HG02759 (cell line): ENCODE results near the gene NEDD4L.

Experiments used
- ATAC-seq: cut with Tn5 transposase; IDR thresholded peaks from one replicate; pipeline ENCODE4 v1.9.1; 2021; ENCODE audit warnings: mild to moderate bottlenecking, moderate library complexity; ENCODE audit not compliant: unreplicated experiment

The NEDD4L gene

DNA sequence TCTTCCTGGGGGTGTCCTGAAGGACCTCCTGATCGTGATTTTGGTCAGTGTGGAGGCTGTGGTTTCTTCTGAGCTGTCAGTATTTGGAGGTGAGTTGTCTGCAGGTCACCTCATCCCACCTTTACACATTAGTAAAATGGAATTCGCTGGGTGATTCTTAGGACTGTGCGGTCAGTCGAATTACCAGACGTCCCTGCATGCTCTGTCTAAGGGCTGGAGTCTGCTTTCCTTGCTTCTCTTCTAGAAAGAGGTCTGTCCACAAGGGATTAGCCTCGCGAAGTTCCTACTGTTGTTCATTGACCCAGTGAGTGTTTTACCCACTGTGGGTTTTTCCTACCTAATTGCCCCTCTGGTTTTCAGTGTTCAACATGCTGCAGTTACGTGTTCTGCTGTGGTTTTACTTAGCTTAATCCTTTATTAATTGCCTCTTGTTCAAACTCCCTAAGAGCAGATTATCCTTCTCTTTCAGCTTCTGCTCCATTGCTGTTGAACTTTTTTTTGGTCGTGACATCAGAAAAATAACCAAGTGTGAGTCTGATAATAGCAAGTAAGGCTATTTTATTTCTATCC, 183.4 kb downstream of the NEDD4L start:
- no peak for ATAC-seq

DNA sequence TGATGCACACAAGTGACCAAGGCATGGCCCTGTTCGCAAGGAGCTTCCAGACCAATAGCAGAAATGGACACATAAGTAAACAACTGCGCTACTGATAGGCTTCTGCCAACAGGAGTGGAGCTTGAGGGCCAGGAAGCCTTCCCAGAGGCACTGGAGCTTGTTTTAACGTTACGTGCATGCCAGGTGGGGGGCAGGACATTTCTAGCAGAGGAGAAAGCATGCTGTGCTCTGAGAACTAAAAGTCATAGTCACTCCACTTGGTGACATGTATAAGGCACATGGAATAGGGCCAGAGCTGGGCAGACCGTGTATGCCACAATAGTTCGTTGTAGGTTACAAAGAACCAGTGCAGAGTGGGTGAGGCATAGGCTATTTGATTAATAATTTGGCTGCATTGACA, 184.2 kb downstream of the NEDD4L start:
- ATAC-seq = no peak

DNA sequence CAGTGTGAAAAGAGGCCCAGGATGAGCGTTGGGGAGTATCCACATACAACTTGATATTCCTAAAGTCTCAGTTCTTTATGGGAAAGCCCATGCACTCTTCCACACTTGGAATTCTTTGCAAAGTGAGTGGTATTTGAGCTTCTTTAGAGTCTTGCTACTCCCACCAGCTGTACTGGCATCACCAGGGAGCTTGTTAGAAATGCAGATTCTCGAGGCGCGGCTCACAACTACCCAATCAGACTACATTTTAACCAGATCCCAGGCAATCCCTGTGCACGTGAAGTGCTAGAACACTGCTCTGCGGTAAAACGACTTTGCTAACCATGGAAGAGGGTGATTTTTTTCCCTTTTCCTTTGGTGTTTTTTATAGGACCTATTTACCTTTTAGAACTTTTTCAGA, 184.7 kb downstream of the NEDD4L start:
- ATAC-seq = no peak

DNA sequence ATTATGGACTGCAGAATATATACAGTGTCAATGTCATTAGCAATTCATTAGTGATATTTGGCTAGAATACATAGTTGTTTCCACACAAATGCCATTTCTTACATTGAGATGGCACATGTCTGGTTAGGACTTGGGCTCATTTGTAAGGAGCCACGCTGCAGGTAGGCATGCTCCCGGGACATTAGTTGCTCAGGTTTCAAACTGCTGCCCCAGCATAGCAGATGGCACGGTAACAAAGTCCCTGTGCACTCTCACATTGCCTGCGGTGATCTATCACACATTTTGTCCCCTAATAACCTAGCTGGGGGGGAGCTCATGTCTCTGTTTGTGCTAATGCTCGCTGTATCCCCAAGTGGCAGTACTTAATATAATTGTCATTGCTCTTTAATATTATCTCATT, 185.1 kb downstream of the NEDD4L start:
- no peak for ATAC-seq

DNA sequence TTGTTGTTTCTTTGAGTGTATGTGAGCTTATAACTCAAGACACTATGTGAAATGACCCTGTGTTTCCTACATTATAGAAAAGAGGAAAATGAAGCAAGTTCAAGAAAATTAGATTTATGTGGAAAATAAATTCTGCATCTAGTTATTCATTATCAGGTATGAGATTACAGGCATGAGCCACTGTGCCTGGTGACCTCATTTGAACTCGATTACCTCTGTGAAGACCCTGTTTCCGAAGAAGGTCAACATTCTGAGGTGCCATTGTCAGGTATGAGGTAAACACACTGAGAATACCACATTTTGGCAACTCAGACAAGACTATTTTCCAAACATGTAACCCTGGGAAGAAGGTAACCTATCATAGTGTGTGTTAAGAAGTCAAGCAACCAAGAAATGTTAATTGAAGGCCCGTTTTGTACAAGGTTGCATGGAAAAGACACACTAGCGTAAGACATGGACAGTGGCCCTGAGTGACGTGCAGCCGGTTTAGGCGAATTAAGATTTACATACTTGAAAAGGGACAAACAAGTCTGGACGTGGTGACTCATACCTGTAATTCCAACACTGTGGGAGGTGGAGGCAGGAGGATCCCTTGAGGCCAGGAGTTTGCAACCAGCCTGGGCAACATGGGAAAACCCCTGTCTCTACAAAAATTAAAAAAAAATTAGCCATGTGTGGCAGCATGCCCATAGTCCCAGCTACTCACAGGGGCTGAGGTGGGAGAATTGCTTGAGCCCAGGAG, 186.6 kb downstream of the NEDD4L start:
- peak; percentile 47 for ATAC-seq

DNA sequence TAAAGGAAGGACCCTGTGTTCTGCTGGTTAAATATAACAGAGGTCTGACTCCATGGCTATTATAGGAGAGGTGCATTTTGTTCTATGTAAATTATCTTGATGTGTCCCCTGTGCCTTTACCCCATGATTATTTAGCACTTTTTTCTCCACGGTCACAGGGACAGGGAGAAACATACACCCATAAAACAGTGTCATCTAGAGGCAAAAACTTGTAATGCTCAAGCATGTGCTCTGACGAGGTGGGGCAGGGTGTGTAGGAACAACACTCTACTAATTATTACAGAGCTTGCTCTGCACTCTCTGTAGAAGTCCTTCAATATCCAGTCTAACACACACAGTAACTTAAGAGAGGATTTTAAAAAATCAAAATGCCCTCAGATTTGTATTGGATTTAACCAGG, 187.9 kb downstream of the NEDD4L start:
- no peak for ATAC-seq

DNA sequence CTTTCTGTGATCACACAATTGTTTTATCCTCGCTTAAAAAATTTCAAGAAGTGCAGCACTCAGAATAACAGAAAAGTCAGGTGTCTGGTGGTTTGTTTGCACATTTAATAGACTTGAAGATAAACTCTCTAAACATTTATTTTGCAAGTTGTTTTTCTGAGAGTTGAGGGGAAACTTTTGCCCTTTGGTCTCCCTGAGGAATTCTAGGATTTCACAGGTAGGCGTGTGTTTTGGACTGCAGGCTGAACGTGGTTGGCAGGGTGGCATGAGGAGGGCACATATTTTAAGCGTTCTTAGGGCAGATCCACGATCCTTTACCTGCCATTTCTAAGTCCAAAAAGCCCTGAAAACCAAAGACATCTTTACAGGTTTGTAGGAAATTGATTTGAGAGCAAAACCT, 188.6 kb downstream of the NEDD4L start:
- ATAC-seq = no peak

DNA sequence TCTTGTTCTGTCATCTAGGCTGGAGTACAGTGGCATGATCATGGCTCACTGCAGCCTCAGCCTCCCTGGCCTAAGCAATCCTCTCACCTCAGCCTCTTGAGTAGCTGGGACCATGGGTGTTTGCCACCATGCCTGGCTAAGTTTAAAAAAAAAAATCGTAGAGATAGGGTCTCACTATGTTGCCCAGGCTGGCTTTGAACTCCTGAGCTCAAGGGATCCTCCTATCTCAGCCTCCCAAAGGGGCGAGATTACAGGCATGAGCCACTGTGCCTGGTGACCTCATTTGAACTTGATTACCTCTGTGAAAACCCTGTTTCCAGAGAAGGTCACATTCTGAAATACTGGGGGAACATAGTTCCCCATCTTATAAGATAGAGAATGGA, 190.3 kb downstream of the NEDD4L start:
- no peak for ATAC-seq

DNA sequence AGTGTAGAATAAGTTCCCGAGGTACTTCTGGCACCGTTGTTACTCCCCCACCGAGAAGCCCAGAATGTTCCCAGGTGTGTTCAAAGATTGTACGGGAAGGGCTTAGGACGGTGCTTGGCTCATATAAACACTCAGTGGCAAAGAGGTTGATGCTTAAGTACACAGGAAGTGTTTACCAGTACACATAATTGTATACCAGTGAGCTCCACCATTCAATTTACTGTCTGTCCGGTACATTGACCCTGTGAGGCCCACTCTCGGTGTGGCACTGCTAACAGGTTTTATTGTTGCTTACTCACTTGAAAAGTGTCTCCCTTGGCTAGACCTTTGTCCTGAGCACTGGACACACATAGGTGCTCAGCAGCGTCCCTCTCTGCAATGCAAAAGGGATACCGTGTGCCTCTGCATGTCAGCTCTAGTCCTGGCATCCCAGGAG, 191.0 kb downstream of the NEDD4L start:
- no peak for ATAC-seq

DNA sequence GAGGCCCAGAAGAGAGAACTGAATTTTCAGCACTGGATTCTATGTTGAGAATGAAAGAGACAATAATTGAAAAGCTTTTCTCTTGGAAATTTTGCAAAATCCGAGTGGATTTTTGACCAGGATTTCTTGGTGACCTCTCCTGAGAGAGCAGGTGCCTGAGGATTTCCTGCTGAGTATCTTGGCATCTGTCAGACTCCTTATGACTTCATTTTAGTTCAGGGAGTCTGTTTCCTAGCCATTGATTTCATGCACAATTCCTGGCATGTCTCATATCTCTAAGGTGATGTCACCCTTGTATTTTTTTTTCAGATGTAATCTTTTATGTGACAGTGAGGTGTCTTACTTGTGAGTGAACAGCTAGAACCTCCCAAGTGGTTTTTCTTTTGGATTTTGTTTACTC, 195.9 kb downstream of the NEDD4L start:
- ATAC-seq = no peak

DNA sequence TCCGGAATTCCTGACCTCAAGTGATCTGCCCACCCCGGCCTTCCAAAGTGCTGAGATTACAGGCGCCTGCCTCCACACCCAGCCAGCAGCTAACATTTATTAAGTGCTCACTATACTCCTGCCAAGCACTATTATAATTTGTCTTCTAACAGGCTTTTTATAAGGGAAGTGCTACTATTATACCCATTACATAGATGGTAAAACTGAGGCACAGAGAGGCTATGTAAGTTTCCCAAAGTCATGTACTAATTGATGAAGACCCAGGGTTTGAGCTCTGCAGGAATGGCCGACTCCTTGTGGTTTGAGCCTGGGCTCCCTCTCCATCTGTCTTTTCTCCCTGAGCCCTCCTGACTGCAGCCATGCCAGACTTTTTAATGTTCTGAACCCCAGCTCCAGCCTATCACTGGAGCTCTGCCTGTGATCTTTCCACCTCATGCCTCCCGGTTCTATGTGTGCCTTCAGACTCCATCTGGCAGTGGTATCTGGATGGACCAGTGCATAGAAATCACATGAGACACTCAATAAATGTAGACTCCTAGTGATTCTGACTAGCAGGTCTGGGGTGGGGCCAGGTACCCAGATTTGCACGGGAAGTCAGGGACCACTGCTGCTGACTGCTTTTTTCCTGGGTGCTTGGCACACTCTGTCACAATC, 197.1 kb downstream of the NEDD4L start:
- ATAC-seq = no peak

DNA sequence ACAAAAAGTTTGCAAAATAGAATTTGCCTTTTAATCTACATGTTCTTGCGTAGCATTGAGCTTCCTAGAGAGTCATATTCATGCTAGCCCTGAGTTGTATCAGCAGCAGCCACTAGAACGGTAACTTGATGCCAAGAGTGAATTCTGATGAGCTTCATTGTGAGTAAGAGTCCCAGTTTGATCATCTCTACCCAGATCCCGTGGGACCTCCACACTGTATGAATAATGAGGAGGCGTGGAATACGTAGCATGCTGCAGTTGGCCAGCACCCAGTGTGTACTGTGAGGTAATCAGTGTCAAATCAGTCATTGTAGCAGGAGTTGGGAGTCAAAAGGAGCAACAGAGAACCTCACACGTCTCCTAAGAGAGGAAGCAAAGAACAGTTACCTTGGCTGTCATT, 197.9 kb downstream of the NEDD4L start:
- ATAC-seq = no peak

DNA sequence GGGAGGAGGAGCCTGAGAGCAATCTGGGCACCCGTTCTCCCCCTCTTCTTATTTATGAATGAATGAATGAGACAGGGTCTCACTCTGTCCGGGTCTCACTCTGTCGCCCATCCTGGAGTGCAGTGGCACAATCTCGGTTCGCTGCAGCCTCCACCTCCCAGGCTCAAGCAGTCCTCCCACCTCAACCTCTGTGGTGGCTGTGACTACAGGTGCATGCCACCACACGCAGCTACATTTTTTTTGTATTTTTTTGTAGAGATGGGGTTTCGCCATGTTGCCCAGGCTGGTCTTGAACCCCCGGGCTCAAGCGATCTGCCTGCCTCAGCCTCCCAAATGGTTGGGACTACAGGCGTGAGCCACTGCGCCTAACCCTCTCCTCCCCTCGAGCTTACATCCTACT, 198.4 kb downstream of the NEDD4L start:
- ATAC-seq = no peak

DNA sequence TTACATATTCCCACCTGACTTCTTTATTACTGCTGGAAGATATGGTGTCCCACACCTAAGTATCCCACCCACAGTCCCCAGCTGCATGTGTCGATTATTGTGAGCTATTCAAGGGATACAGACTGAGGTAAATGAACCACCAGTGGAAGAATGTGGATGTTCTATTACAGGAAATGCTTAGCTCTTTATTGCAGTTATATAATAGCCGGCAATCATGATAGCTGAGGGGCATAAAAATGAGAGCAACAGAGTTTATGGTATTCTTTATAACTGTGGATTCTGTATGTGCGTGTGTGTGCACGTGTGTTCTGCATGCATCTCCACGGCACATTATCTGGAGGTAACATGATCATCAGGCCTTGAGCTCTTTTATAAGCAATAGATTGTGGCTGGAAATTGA, 198.9 kb downstream of the NEDD4L start:
- no peak for ATAC-seq

DNA sequence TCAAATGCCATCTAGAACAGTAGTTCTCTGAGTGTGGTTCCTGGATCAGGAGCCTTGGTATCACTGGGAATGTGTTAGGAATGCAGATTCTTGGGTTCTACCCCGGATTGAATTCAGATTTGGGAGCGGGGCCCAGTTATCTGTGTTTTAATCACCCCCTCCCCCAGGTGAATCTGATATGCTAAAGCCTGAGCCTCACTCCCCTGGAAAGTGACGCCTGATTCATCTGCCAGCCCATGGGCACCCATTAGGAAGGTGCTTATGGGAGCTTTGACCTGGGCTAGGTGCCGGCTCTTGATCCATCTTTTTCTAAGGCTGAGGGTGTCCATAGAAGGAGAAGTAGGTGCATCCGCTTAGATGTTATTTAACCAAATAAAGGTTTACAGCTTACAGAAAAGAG, 199.4 kb downstream of the NEDD4L start:
- ATAC-seq = no peak

DNA sequence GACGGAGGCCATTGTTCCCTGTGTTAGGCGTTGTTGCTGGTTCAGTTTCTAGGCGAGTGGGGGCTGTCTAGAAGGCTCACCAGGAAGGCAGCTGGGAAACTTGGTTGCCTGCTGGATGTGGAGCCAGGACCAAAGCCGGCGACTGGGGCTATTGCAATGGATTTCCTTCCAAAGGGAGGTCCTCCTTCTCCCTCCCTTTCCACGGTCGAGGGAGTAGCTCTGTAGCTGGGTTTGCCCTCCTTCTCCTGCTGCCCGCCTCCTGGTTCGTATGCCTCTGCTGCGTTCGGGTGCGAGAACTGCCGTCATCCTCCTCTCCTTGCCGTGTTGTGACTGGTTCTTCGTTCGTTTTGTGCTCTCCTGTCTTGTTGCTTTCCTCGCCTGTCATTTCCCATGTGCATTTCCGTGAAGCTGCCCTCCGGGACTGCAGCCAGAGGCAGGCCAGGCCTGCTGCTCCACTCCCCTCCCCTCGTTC, 203.4 kb downstream of the NEDD4L start:
- ATAC-seq = no peak

DNA sequence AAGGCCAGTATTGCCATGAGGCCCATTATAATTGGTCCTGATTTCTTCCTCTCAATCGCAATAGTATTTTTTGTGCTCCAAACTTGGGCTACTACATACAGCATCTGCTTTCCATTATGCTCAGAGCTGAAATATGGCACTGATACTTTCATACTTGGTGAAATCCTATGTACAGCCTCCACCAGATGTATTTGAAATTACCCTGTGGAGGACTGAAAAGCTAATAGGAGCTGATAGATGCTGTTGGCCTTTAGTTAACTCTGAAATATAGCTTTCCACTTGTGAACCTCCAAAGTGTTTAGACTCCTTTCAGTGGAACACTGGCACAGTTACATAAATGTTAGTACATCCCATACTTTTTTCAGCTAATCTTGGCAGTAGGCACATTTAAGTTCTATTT, 205.7 kb downstream of the NEDD4L start:
- no peak for ATAC-seq

DNA sequence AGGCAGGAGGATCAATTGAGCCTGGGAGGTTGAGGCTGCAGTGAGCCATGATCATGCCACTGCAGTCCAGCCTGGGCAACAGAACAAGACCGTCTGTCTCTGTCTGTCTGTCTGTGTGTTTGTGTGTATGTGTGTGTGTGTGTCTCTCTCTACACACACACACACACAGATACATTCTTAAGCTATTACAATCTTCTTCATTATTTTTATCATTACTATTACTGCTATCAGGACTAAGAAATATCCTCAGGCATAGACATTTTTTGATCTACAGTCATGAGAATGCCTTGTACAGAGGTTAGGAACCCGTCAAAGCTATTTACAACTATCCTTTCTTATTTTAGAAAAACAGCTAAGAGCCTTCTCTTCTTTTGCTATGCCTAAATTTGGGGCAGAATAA, 207.4 kb downstream of the NEDD4L start:
- ATAC-seq = no peak

DNA sequence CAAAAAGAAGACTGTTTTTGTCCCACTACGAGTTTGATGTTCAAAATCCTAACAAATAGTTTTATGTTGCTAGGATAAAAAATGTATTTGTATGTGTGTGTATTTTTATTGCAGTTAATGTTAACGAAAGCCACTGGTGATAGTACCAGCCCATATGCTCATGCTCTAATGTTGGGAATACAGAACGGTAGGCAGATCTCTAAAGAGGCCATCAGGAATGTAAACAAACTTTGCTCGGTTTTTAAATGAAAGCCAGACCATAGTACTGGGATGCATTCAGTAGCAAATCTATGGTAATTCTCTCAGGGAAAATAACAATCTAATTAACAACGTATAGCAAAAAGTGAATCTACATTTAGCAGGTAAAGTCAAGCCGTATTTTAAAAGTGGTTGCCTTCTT, 208.1 kb downstream of the NEDD4L start:
- ATAC-seq = no peak

DNA sequence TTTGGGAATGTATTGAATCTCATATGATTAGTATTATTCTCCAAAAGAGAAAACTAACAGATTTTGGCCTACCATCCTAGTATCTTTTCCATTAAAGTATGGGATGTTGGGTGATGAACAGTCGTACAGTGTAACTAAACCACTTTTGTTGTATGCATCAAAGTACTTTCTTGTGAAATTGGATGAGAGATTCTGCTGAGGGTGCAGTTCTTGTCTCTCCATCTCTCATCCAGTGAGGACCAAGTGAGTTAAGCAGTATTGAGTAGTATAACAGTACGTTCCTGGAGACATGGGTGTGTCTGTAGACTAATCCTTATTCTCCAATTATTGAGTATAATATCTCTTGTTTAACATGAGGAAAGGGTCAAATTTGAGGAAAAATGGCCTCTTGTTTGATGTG, 209.3 kb downstream of the NEDD4L start:
- no peak for ATAC-seq

DNA sequence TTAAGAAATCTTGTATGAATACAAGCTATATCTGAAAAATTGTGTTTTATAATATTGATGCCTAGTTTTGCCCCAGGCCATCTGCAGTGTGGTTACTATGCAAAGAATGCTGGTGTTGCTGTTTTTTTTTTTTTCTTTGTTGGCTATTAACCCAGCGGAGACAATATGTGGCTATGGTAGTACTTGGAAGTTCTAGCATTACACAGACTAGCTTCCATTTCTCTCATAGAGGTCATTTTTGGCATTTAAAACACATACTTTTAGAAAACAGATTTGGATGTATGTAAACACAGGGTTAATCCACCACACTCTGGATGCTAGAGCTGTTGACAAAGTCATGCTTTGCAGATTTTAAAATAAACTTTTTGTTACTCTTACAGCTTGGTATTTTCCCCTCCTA, 209.8 kb downstream of the NEDD4L start:
- no peak for ATAC-seq

DNA sequence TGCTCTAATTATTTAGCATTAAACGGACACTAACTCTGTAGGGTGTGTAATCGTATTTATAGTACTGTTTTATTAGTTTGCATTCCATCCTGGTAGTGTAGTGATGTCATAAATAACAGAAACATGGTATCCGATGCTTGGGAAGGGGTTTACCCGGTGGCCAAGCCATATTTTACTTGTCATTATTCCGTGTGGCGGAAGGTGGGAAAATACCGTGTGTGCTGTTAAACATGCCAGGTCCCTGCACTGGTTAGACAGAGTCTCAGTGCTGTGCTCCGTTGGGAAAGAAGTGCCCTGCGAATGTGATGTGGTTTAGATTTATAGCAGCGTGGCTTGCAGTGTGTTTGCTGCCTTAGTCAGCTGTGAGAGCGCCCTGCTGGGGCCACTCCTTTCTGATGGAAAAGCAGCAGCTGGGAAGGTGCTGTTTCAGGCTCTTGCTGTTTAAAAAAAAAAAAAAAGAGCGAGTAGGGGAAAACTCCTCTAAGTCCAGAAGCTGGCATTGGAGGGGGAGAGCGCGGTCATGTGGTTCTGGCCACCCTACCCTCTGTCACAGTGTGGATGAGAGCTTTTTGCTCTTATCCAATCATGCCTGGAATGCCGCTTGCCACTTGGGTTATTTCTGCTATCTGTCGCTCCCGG, 211.0 kb downstream of the NEDD4L start:
- no peak for ATAC-seq
